DND-41 (cell line): Measurements from ENCODE around the gene KAZN.

Source experiments
- ATAC-seq: fragments of 200-7000 bp; cut with Tn5 transposase; 3 replicates; pipeline ENCODE4 v1.9.1; 2021; ENCODE audit warnings: low read depth; ENCODE audit not compliant: insufficient read depth
- DNase-seq: peaks from one replicate; pipeline ENCODE4 v3.0.0-alpha.2; 2020
- H2AFZ ChIP-seq: 2 replicates; pipeline ENCODE4 v1.6.0; 2012; ENCODE audit warnings: low read depth, low read length
- H3K27ac ChIP-seq: 2 replicates; pipeline ENCODE4 v1.5.1; 2012; ENCODE audit warnings: low read length, inconsistent platforms
- H3K27me3 ChIP-seq: fragments of 200-600 bp; sonication (generic); 2 replicates; pipeline ENCODE4 v1.6.0; 2012; ENCODE audit warnings: low read length, mild to moderate bottlenecking, inconsistent platforms; ENCODE audit not compliant: insufficient read depth, poor library complexity
- H3K36me3 ChIP-seq: 2 replicates; pipeline ENCODE4 v1.5.1; 2012; ENCODE audit warnings: low read length, inconsistent platforms; ENCODE audit not compliant: insufficient read depth
- H3K4me1 ChIP-seq: 2 replicates; pipeline ENCODE4 v1.5.1; 2012; ENCODE audit warnings: mild to moderate bottlenecking, low read length; ENCODE audit not compliant: insufficient read depth
- H3K4me2 ChIP-seq: 2 replicates; pipeline ENCODE4 v1.6.0; 2012; ENCODE audit warnings: mild to moderate bottlenecking, moderate library complexity, low read length, inconsistent platforms; ENCODE audit not compliant: insufficient read depth
- H3K4me3 ChIP-seq, 2 experiments: fragments of 200-600 bp in 1 of 2; shearing (Covaris generic) in 1 of 2; 2 replicates each; pipeline ENCODE4 v1.5.1; 2012 to 2016; ENCODE audit warnings: inconsistent platforms in 2 of 2, low read length in 2 of 2, mild to moderate bottlenecking in 2 of 2, low read depth in 1 of 2, moderate library complexity in 1 of 2
- H3K79me2 ChIP-seq: 2 replicates; pipeline ENCODE4 v1.6.0; 2012; ENCODE audit warnings: low read length, inconsistent platforms; ENCODE audit not compliant: insufficient read depth
- H3K9ac ChIP-seq: 2 replicates; pipeline ENCODE4 v1.6.0; 2012; ENCODE audit warnings: low read depth, mild to moderate bottlenecking, inconsistent platforms, low read length, moderate library complexity
- H3K9me3 ChIP-seq: 2 replicates; pipeline ENCODE4 v1.5.1; 2012; ENCODE audit warnings: low read length, moderate library complexity, mild to moderate bottlenecking, inconsistent platforms; ENCODE audit not compliant: insufficient read depth, severe bottlenecking
- H4K20me1 ChIP-seq: 2 replicates; pipeline ENCODE4 v1.6.0; 2012; ENCODE audit warnings: low read length; ENCODE audit not compliant: insufficient read depth
- CTCF ChIP-seq: IDR thresholded peaks from 2 replicates; pipeline ENCODE4 v1.5.1; 2012; ENCODE audit warnings: borderline replicate concordance, low read length, moderate library complexity, mild to moderate bottlenecking; ENCODE audit not compliant: poor library complexity, severe bottlenecking; ENCODE audit errors: extremely low read depth
- EZH2 ChIP-seq: IDR thresholded peaks from 3 replicates; pipeline ENCODE4 v1.6.1; 2012; ENCODE audit warnings: borderline replicate concordance, low read depth, mild to moderate bottlenecking, moderate library complexity, low read length, inconsistent platforms; ENCODE audit not compliant: severe bottlenecking

KAZN gene

DNA sequence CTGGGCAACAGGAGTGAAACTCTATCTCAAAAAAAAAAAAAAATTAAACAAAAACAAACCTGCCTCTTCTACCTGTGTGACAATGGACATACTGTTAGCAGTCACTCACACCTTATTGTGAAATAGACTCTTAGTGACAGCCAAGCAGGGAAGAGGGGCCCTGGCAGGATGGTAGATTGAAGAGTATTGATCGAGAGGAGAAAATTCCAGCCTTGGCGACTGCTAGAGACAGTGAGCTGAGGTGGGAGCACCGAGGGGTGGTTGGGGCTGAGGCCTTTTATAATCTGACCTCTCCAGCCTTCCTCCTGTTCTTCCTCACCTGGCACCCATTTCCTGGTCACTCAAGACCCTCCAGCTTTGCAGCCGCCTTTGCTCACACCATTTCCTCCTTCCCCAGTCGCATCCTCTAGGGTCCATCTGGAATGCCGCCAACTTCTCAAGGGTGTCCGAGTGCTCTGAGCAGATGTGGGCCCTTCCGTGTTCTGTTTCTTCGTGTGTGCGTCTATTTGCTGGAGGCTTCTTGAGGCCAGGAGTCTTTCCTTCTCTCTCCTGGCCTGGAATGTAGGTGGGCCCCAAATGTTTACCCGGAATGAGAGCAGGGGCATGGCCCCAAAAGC is 358.2 kb downstream of the KAZN start:
- Histone ChIP-seq H3K4me2 (no peak overlapping the region), H4K20me1 (peaks cover 4% of the 10 kb centered on the region; the same call in 1 of the 2 replicates)
- ATAC-seq = no peak

GRCh38 chr1:14957375-14958098 is 359.1 kb downstream of the KAZN start:
- no peak overlapping the region for H3K27ac ChIP-seq
- TF ChIP-seq CTCF = no peak
- no peak for TF ChIP-seq EZH2
- peaks cover 4% of the 10 kb centered on the region; the same call in 1 of the 2 replicates for H4K20me1 ChIP-seq

More for the DNA sequence above, 358.2 kb downstream of the KAZN start:
- H3K4me3 ChIP-seq = no peak overlapping the region
- no peak overlapping the region for H3K9ac ChIP-seq
- TF ChIP-seq EZH2 = no peak
- TF ChIP-seq CTCF = no peak
- DNase-seq = no peak
- no peaks in the 10 kb centered on the region for H3K4me1 ChIP-seq
- peaks cover 26% of the 10 kb centered on the region for H3K36me3 ChIP-seq
- no peak overlapping the region for H3K27ac ChIP-seq
- H3K27me3 ChIP-seq = no peaks in the 10 kb centered on the region
- peaks cover 17% of the 10 kb centered on the region for H3K79me2 ChIP-seq
- peaks cover 3% of the 10 kb centered on the region for H3K9me3 ChIP-seq
- no peak overlapping the region for H2AFZ ChIP-seq

GRCh38 chr1:14958249-14959058 is 360.0 kb downstream of the KAZN start:
- H3K9me3 ChIP-seq = peaks cover 3% of the 10 kb centered on the region
- H3K27me3 ChIP-seq = no peaks in the 10 kb centered on the region
- ATAC-seq = no peak
- H2AFZ ChIP-seq = no peak overlapping the region
- H3K36me3 ChIP-seq = peaks cover 36% of the 10 kb centered on the region
- H3K79me2 ChIP-seq = peaks cover 8% of the 10 kb centered on the region; the same call in 1 of the 2 replicates
- H3K9ac ChIP-seq = no peak overlapping the region
- H3K4me1 ChIP-seq = no peaks in the 10 kb centered on the region
- no peak overlapping the region for H3K4me2 ChIP-seq
- no peak for DNase-seq
- TF ChIP-seq CTCF (no peak), EZH2 (no peak)
- no peak overlapping the region for H3K4me3 ChIP-seq
- H4K20me1 ChIP-seq = peaks cover 10% of the 10 kb centered on the region; the same call in 1 of the 2 replicates
- H3K27ac ChIP-seq = no peak overlapping the region

More at GRCh38 chr1:14957375-14958098, 359.1 kb downstream of the KAZN start:
- ATAC-seq = no peak
- Histone ChIP-seq H2AFZ (no peak overlapping the region), H3K9me3 (peaks cover 3% of the 10 kb centered on the region), H3K9ac (no peak overlapping the region), H3K79me2 (peaks cover 13% of the 10 kb centered on the region; the same call in 1 of the 2 replicates), H3K4me2 (no peak overlapping the region), H3K4me3 (no peak overlapping the region), H3K4me1 (no peaks in the 10 kb centered on the region), H3K27me3 (no peaks in the 10 kb centered on the region), H3K36me3 (peaks cover 32% of the 10 kb centered on the region)
- DNase-seq = no peak
